ENCODE measurements around the gene DNAJC17.

Gene DNAJC17

DNA sequence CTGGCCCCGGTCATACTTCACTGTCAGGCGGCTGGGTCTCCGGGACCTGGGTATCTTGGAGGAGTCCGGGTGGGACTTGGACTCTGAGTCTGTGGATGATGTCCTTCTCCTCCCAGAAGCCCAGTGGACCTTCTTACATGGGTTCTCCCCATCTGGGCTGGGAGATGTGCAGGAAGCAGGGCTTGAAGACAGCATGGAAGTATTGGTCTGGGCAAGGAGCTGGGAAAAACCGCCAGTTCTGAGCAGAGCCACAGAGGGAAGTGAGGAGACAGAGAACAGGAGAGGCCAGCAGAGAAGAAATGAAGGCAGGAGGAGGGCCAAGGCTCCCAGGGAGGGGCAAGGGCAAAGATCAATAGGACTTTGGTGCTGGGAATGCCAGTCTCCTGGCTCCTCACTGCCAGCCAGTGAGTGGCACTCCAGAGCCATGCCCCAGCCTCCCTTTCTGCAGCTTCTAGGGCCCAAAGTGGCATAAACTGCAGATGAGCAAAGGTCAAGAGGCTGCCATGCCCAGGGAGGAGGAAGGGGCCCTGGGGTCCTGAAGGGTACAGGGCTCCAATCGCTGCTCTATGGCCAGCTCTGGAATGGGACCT is 21.3 kb upstream of the DNAJC17 start, which contains the start of gene PPP1R14D:
Gene PPP1R14D, minus strand, starts transcription at position 262 of the 590 bp plus-strand sequence. Its CDS starts 67 bp downstream, at position 195.
- no peak within 1 kb of the TSS for H4K8ac ChIP-seq (ENCODE audit: low read depth, low read length)
- H3K36me3 ChIP-seq (ENCODE audit: control insufficient read depth, insufficient read depth, low read length), result no peaks in the 10 kb centered on the region
- H2BK5ac ChIP-seq (ENCODE audit: low read length), result no peak within 1 kb of the TSS
- H3K79me1 ChIP-seq (ENCODE audit: low read length), result no peaks in the 10 kb centered on the region
- DNase-seq, result no peak
- H3K4me3 ChIP-seq (ENCODE audit: low read length), result no peak within 1 kb of the TSS
- WGBS (ENCODE audit: extremely low coverage, insufficient coverage, low lambda C conversion rate), result no CpG with 5 or more reads among the region's 6 CpGs
- no peak within 1 kb of the TSS for H2BK120ac ChIP-seq (ENCODE audit: low read depth, low read length)
- H3K56ac ChIP-seq (ENCODE audit: low read length), result no peak within 1 kb of the TSS
- H3K4me1 ChIP-seq (ENCODE audit: control insufficient read depth, low read depth, low read length), result no peaks in the 10 kb centered on the region
- no peaks in the 10 kb centered on the region for H3K79me2 ChIP-seq (ENCODE audit: control insufficient read depth, insufficient read depth, low read length)
- H3K23ac ChIP-seq (ENCODE audit: low read length), result no peak within 1 kb of the TSS
- H4K5ac ChIP-seq (ENCODE audit: low read length), result no peak within 1 kb of the TSS
- H3K9ac ChIP-seq (ENCODE audit: low read length), result no peak within 1 kb of the TSS
- no peak within 1 kb of the TSS for H3K4me2 ChIP-seq (ENCODE audit: low read length)
- H3K18ac ChIP-seq (ENCODE audit: low read length), result no peak within 1 kb of the TSS
- no peak within 1 kb of the TSS for H3K4ac ChIP-seq (ENCODE audit: low read depth, low read length)
- no peak within 1 kb of the TSS for H2AK5ac ChIP-seq (ENCODE audit: low read length)
- no peak within 1 kb of the TSS for H3K27ac ChIP-seq (ENCODE audit: low read depth, low read length)
- H3K27me3 ChIP-seq (ENCODE audit: insufficient read depth, low read length, poor library complexity), result no peaks in the 10 kb centered on the region
- H2BK15ac ChIP-seq (replicated peaks; ENCODE audit: low read depth), result no peak within 1 kb of the TSS

DNA sequence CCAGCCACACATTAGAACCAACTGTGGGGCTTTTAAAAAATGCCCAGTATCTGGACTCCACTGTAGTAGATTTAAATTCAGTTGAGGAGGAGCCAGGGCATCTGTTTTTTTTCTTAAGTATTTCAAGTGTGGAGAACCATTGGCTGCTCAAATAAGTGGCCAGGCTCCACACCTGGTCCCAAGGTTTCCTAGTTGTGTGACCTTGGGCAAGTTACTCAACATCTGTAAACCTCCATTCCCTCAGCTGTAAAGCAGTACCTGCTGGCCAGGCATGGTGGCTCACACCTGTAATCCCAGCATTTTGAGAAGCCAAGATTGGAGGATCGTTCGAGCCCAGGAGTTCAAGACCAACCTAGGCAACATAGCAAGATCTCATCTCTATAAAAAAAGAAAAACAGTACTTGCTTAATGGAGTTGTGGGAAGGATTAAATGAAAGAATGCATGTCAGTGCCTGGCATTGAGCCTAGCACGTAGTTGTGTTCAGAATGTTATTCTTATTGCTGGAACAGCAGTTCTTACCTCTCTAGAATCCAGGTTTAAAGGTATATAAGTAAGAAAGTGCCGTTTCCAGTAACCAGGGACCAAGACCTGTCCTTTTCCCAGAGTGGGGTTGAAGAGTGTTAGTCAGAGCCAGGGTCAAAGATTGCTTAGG is 19.3 kb upstream of the DNAJC17 start:
- no peak overlapping the region for H2BK15ac ChIP-seq (replicated peaks; ENCODE audit: low read depth)
- no peak overlapping the region for H3K27ac ChIP-seq (ENCODE audit: low read depth, low read length)
- no peaks in the 10 kb centered on the region for H3K4me1 ChIP-seq (ENCODE audit: control insufficient read depth, low read depth, low read length)
- H3K79me2 ChIP-seq (ENCODE audit: control insufficient read depth, insufficient read depth, low read length), result no peaks in the 10 kb centered on the region
- no peak overlapping the region for H2BK120ac ChIP-seq (ENCODE audit: low read depth, low read length)
- WGBS (ENCODE audit: extremely low coverage, insufficient coverage, low lambda C conversion rate), result no CpG with 5 or more reads among the region's 4 CpGs
- H3K56ac ChIP-seq (ENCODE audit: low read length), result no peak overlapping the region
- no peak overlapping the region for H3K23ac ChIP-seq (ENCODE audit: low read length)
- H2AK5ac ChIP-seq (ENCODE audit: low read length), result no peak overlapping the region
- H4K8ac ChIP-seq (ENCODE audit: low read depth, low read length), result no peak overlapping the region
- no peak overlapping the region for H4K5ac ChIP-seq (ENCODE audit: low read length)
- H3K9ac ChIP-seq (ENCODE audit: low read length), result no peak overlapping the region
- no peak overlapping the region for H3K4me3 ChIP-seq (ENCODE audit: low read length)
- H3K4me2 ChIP-seq (ENCODE audit: low read length), result no peak overlapping the region
- H3K27me3 ChIP-seq (ENCODE audit: insufficient read depth, low read length, poor library complexity), result no peaks in the 10 kb centered on the region
- H3K79me1 ChIP-seq (ENCODE audit: low read length), result no peaks in the 10 kb centered on the region
- H3K4ac ChIP-seq (ENCODE audit: low read depth, low read length), result no peak overlapping the region
- no peak for DNase-seq
- H3K18ac ChIP-seq (ENCODE audit: low read length), result no peak overlapping the region
- no peak overlapping the region for H2BK5ac ChIP-seq (ENCODE audit: low read length)
- no peaks in the 10 kb centered on the region for H3K36me3 ChIP-seq (ENCODE audit: control insufficient read depth, insufficient read depth, low read length)

DNA sequence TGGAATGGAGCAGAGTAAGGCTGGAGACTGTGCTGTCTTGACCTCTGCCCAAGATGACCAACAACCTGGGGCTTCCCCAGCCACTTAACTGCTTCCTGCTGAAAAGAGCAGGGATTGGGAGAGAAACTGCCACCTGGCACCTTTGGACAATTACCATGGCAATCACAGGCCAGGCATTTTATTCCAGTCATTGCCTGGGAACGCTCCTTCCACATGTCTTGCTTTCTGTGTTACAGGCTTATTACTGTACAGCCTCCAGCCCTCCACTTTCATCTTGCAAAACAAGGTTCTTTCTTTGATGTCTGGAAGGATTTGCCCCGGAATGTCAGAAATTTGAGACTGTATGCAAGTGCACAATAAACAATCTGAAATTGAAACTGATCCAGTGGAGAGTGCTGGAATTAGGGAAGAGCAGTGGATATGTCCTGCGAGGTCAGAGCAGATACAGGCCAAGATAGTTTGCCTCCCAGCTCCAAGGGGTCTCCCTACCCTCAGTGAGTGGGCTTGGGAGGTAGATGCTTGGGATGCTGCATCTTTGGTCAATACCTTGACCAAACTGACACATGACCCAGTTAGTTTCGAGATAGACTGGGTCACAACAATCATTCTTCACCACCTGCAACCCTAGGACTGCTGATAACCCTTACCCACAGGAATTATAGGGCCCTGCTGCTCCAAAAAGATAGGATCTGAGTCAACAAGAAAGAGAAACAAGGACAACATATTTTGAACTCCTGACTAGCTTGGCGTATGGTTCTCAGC is 18.6 kb upstream of the DNAJC17 start:
- WGBS (ENCODE audit: extremely low coverage, insufficient coverage, low lambda C conversion rate), result no CpG with 5 or more reads among the region's 5 CpGs
- H3K18ac ChIP-seq (ENCODE audit: low read length), result no peak overlapping the region
- no peak overlapping the region for H3K9ac ChIP-seq (ENCODE audit: low read length)
- H3K4me3 ChIP-seq (ENCODE audit: low read length), result no peak overlapping the region
- no peak overlapping the region for H2BK15ac ChIP-seq (replicated peaks; ENCODE audit: low read depth)
- no peak overlapping the region for H2AK5ac ChIP-seq (ENCODE audit: low read length)
- no peak overlapping the region for H3K23ac ChIP-seq (ENCODE audit: low read length)
- no peak overlapping the region for H2BK5ac ChIP-seq (ENCODE audit: low read length)
- no peaks in the 10 kb centered on the region for H3K27me3 ChIP-seq (ENCODE audit: insufficient read depth, low read length, poor library complexity)
- no peaks in the 10 kb centered on the region for H3K36me3 ChIP-seq (ENCODE audit: control insufficient read depth, insufficient read depth, low read length)
- H3K27ac ChIP-seq (ENCODE audit: low read depth, low read length), result no peak overlapping the region
- no peak for DNase-seq
- H3K4me2 ChIP-seq (ENCODE audit: low read length), result no peak overlapping the region
- no peaks in the 10 kb centered on the region for H3K79me1 ChIP-seq (ENCODE audit: low read length)
- H2BK120ac ChIP-seq (ENCODE audit: low read depth, low read length), result no peak overlapping the region
- no peaks in the 10 kb centered on the region for H3K79me2 ChIP-seq (ENCODE audit: control insufficient read depth, insufficient read depth, low read length)
- no peak overlapping the region for H3K4ac ChIP-seq (ENCODE audit: low read depth, low read length)
- H3K4me1 ChIP-seq (ENCODE audit: control insufficient read depth, low read depth, low read length), result no peaks in the 10 kb centered on the region
- H4K8ac ChIP-seq (ENCODE audit: low read depth, low read length), result no peak overlapping the region
- no peak overlapping the region for H3K56ac ChIP-seq (ENCODE audit: low read length)
- H4K5ac ChIP-seq (ENCODE audit: low read length), result no peak overlapping the region

DNA sequence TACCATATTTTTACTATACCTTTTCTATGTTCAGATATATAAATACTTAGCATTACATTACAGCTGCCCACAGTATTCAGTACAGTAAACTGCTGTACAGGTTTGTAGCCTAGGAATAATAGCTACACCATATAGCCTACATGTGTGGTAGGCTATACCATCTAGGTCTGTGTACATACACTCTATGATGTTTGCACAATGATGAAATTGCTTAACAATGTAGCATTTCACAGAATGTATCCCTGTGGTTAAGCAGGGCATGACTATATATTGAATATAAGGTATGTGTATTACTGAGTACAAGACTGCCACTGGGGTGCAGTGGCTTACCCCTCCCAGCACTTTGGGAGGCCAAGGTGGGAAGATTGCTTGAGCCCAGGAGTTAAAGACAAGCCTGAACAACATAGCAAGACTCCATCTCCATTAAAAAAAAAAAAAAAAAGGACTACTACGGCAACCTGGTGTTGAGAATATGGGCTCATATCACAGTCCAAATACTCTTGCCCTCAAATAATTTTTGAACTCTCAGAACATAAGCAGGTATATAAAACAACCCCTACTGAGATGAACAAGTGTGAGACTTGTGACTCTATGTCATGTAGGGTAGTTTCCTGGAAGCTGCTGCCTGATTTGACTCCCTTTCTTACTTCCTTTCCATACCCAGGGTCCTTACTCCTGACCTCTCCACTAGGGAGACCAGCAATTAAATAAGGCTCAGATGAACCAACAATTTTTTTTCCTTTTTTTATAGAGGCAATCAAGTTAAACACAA is 16.5 kb upstream of the DNAJC17 start:
- Histone ChIP-seq H2BK5ac (ENCODE audit: low read length) (no peak overlapping the region), H3K4me2 (ENCODE audit: low read length) (no peak overlapping the region), H2AK5ac (ENCODE audit: low read length) (no peak overlapping the region), H3K56ac (ENCODE audit: low read length) (no peak overlapping the region), H3K27ac (ENCODE audit: low read depth, low read length) (no peak overlapping the region), H3K4ac (ENCODE audit: low read depth, low read length) (no peak overlapping the region), H3K27me3 (ENCODE audit: insufficient read depth, low read length, poor library complexity) (no peaks in the 10 kb centered on the region), H3K9ac (ENCODE audit: low read length) (no peak overlapping the region), H3K18ac (ENCODE audit: low read length) (no peak overlapping the region), H2BK15ac (replicated peaks; ENCODE audit: low read depth) (no peak overlapping the region), H4K8ac (ENCODE audit: low read depth, low read length) (no peak overlapping the region), H4K5ac (ENCODE audit: low read length) (no peak overlapping the region), H3K4me1 (ENCODE audit: control insufficient read depth, low read depth, low read length) (no peaks in the 10 kb centered on the region), H3K79me2 (ENCODE audit: control insufficient read depth, insufficient read depth, low read length) (no peaks in the 10 kb centered on the region), H2BK120ac (ENCODE audit: low read depth, low read length) (no peak overlapping the region), H3K36me3 (ENCODE audit: control insufficient read depth, insufficient read depth, low read length) (no peaks in the 10 kb centered on the region), H3K4me3 (ENCODE audit: low read length) (no peak overlapping the region), H3K23ac (ENCODE audit: low read length) (no peak overlapping the region), H3K79me1 (ENCODE audit: low read length) (no peaks in the 10 kb centered on the region)
- DNase-seq, result no peak
- no CpG with 5 or more reads among the region's 1 CpG for WGBS (ENCODE audit: extremely low coverage, insufficient coverage, low lambda C conversion rate)

DNA sequence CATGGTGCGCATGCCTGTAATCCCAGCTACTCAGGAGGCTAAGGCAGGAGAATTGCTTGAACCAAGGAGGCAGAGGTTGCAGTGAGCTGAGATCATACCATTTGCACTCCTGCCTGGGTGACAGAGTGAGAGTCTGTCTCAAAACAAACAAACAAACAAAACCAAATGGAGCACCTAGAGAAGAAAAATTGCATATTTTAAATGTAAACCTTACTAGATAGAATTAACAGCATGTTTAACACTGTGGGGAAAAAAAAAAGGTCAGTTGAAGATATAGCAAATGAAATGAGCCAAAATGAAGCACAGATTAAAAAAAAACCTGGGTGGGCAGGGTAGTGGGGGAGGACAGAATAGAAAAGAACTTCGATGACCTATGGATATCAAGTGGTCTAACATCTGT is 13.9 kb upstream of the DNAJC17 start:
- Histone ChIP-seq H4K5ac (ENCODE audit: low read length) (no peak overlapping the region), H4K8ac (ENCODE audit: low read depth, low read length) (no peak overlapping the region), H3K23ac (ENCODE audit: low read length) (no peak overlapping the region), H3K9ac (ENCODE audit: low read length) (no peak overlapping the region), H2BK120ac (ENCODE audit: low read depth, low read length) (no peak overlapping the region), H3K4me3 (ENCODE audit: low read length) (no peak overlapping the region), H3K27ac (ENCODE audit: low read depth, low read length) (no peak overlapping the region), H3K4me2 (ENCODE audit: low read length) (no peak overlapping the region), H2AK5ac (ENCODE audit: low read length) (no peak overlapping the region), H2BK15ac (replicated peaks; ENCODE audit: low read depth) (no peak overlapping the region), H3K36me3 (ENCODE audit: control insufficient read depth, insufficient read depth, low read length) (no peaks in the 10 kb centered on the region), H3K56ac (ENCODE audit: low read length) (no peak overlapping the region), H3K18ac (ENCODE audit: low read length) (no peak overlapping the region), H2BK5ac (ENCODE audit: low read length) (no peak overlapping the region), H3K4me1 (ENCODE audit: control insufficient read depth, low read depth, low read length) (no peaks in the 10 kb centered on the region), H3K27me3 (ENCODE audit: insufficient read depth, low read length, poor library complexity) (no peaks in the 10 kb centered on the region), H3K4ac (ENCODE audit: low read depth, low read length) (no peak overlapping the region), H3K79me2 (ENCODE audit: control insufficient read depth, insufficient read depth, low read length) (no peaks in the 10 kb centered on the region), H3K79me1 (ENCODE audit: low read length) (no peaks in the 10 kb centered on the region)
- WGBS (ENCODE audit: extremely low coverage, insufficient coverage, low lambda C conversion rate), result no CpG with 5 or more reads among the region's 2 CpGs
- DNase-seq, result no peak

All from mesendoderm (in vitro differentiated cells).